HCT116 (cell line): ENCODE results near the gene ZNF292. TPM values are rescaled to one million over a fixed set of nuclear protein-coding genes. Genes with fewer than 3 reads are reported as not detected.

Experiments used
- ATAC-seq: fragments of 200-7000 bp; cut with Tn5 transposase; 2 replicates; pipeline ENCODE4 v1.9.1; 2020; ENCODE audit warnings: mild to moderate bottlenecking, moderate library complexity
- BruUV-seq: library from RNA; stranded (reverse); fragments of 400-500 nt; replicated peaks from 2 replicates; lab custom pipeline; 2021; lab: Mats Ljungman, UMichigan
- CTCF ChIA-PET: fragments of 300-600 bp; sonication (Branson Sonifier 250); formaldehyde crosslinking; loops from one replicate; lab custom pipeline; 2021; ENCODE audit warnings: antibody characterized with exemption; lab: Charles Lee
- POLR2A ChIA-PET: fragments of 300-600, 350-600 bp; sonication (Branson Sonifier 250); formaldehyde crosslinking; loops from one replicate; lab custom pipeline; 2021; ENCODE audit warnings: antibody characterized with exemption; lab: Charles Lee
- RAD21 ChIA-PET, 2 experiments: fragments of 300-600 bp; sonication (Branson Sonifier 250); formaldehyde crosslinking; loops; one replicate each; lab custom pipeline; 2023; ENCODE audit warnings: low total read pairs in 2 of 2; ENCODE audit not compliant: uncharacterized antibody in 2 of 2, unreplicated experiment in 2 of 2, low non-redundant PET in 1 of 2; lab: Charles Lee
- DNase-seq: peaks from one replicate; pipeline ENCODE4 v3.0.0-alpha.2; 2010; ENCODE audit warnings: low read depth, low spot score
- H2AFZ ChIP-seq: fragments of 200-600 bp; shearing (Covaris generic), sonication (generic); 2 replicates; pipeline ENCODE4 v1.6.1; 2017; ENCODE audit warnings: low read depth, mixed run types, mixed read lengths, antibody characterized with exemption, low read length; ENCODE audit not compliant: poor library complexity, severe bottlenecking
- H3K27ac ChIP-seq: 2 replicates; pipeline ENCODE4 v1.5.1; 2012; ENCODE audit warnings: low read depth, low read length
- H3K27me3 ChIP-seq: fragments of 200-600 bp; sonication (generic); 2 replicates; pipeline ENCODE4 v1.6.1; 2016; ENCODE audit warnings: mixed run types, low read length, mixed read lengths; ENCODE audit not compliant: insufficient read depth
- H3K36me3 ChIP-seq, 2 experiments: fragments of 200-500 bp in 1 of 2; fragments of 200-600 bp in 1 of 2; sonication (Bioruptor generic) in 1 of 2; sonication (generic) in 1 of 2; 2 replicates each; pipeline versions ENCODE4 v1.5.1 to v1.6.1; 2014 to 2016; ENCODE audit warnings: low read length in 2 of 2, inconsistent platforms in 1 of 2, mixed read lengths in 1 of 2, mixed run types in 1 of 2; ENCODE audit not compliant: insufficient read depth in 2 of 2, control insufficient read depth in 1 of 2
- H3K4me1 ChIP-seq, 2 experiments: fragments of 200-600 bp in 1 of 2; sonication (generic) in 1 of 2; 2 replicates each; pipeline versions ENCODE4 v1.5.1 to v1.6.1; 2012 to 2017; ENCODE audit warnings: low read length in 2 of 2, inconsistent platforms in 1 of 2, mild to moderate bottlenecking in 1 of 2, mixed read lengths in 1 of 2, mixed run types in 1 of 2, moderate library complexity in 1 of 2; ENCODE audit not compliant: insufficient read depth in 2 of 2, control insufficient read depth in 1 of 2
- H3K4me2 ChIP-seq: fragments of 200-600 bp; sonication (generic); 2 replicates; pipeline ENCODE4 v1.6.1; 2017; ENCODE audit warnings: mixed run types, low read length, mixed read lengths
- H3K4me3 ChIP-seq, 2 experiments: fragments of 200-600 bp in 1 of 2; sonication (generic) in 1 of 2; replicated peaks in 1 of 2; 2 replicates each; pipeline ENCODE4 v1.5.1; 2011 to 2016; ENCODE audit warnings: low read length in 2 of 2, control low read depth in 1 of 2, low read depth in 1 of 2, mild to moderate bottlenecking in 1 of 2, mixed read lengths in 1 of 2, mixed run types in 1 of 2
- H3K79me2 ChIP-seq: fragments of 200-600 bp; sonication (generic); 2 replicates; pipeline ENCODE4 v1.6.1; 2017; ENCODE audit warnings: mild to moderate bottlenecking, mixed run types, low read length, moderate library complexity, mixed read lengths; ENCODE audit not compliant: insufficient read depth
- H3K9ac ChIP-seq: fragments of 200-600 bp; sonication (generic); 2 replicates; pipeline ENCODE4 v1.6.1; 2016; ENCODE audit warnings: low read length, mixed read lengths
- H3K9me2 ChIP-seq: fragments of 200-600 bp; sonication (generic), shearing (Covaris generic); 2 replicates; pipeline ENCODE4 v1.6.1; 2017; ENCODE audit warnings: mixed run types, mild to moderate bottlenecking, moderate library complexity; ENCODE audit not compliant: insufficient read depth
- H3K9me3 ChIP-seq, 2 experiments: fragments of 200-500 bp in 1 of 2; fragments of 200-600 bp in 1 of 2; sonication (Bioruptor generic) in 1 of 2; sonication (generic) in 1 of 2; 2 replicates each; pipeline ENCODE4 v1.6.1; 2014 to 2017; ENCODE audit warnings: low read length in 2 of 2, mixed read lengths in 2 of 2, inconsistent platforms in 1 of 2, low read depth in 1 of 2, mild to moderate bottlenecking in 1 of 2, mixed run types in 1 of 2, moderate library complexity in 1 of 2; ENCODE audit not compliant: control insufficient read depth in 1 of 2, insufficient read depth in 1 of 2
- H4K20me1 ChIP-seq: fragments of 200-600 bp; sonication (generic), shearing (Covaris generic); 2 replicates; pipeline ENCODE4 v1.6.1; 2017; ENCODE audit warnings: mixed run types, mild to moderate bottlenecking, moderate library complexity; ENCODE audit not compliant: insufficient read depth
- CTCF ChIP-seq, 3 experiments: fragments of 200-600 bp in 1 of 3; sonication (generic) in 1 of 3; IDR thresholded peaks in 2 of 3; conservative IDR thresholded peaks in 1 of 3; 2 replicates each; pipeline ENCODE4 v1.5.1; 2012 to 2017; ENCODE audit warnings: low read depth in 2 of 3, low read length in 2 of 3, antibody characterized with exemption in 1 of 3, borderline replicate concordance in 1 of 3, control low read depth in 1 of 3, mild to moderate bottlenecking in 1 of 3, mixed read lengths in 1 of 3, mixed run types in 1 of 3, moderate library complexity in 1 of 3; ENCODE audit not compliant: insufficient read depth in 1 of 3
- EGR1 ChIP-seq: IDR thresholded peaks from 2 replicates; pipeline ENCODE4 v1.6.1; 2012; ENCODE audit warnings: low read depth
- ELF1 ChIP-seq: IDR thresholded peaks from 2 replicates; pipeline ENCODE4 v1.6.1; 2012; ENCODE audit warnings: low read depth, borderline replicate concordance
- EZH2 ChIP-seq: fragments of 200-600 bp; sonication (generic); IDR thresholded peaks from 2 replicates; pipeline ENCODE4 v1.6.1; 2017; ENCODE audit warnings: antibody characterized with exemption, mixed run types
- EZH2phosphoT487 ChIP-seq: fragments of 200-600 bp; IDR thresholded peaks from 2 replicates; pipeline ENCODE4 v1.6.1; 2018; ENCODE audit warnings: antibody characterized with exemption, borderline replicate concordance
- FOSL1 ChIP-seq: IDR thresholded peaks from 2 replicates; pipeline ENCODE4 v1.6.1; 2012; ENCODE audit warnings: low read depth
- POLR2A ChIP-seq: IDR thresholded peaks from 2 replicates; pipeline ENCODE4 v1.7.0; 2011; ENCODE audit warnings: borderline replicate concordance; ENCODE audit not compliant: insufficient read depth, insufficient read length; ENCODE audit errors: extremely low read depth
- POLR2AphosphoS5 ChIP-seq: IDR thresholded peaks from 2 replicates; pipeline ENCODE4 v1.6.1; 2011; ENCODE audit warnings: mild to moderate bottlenecking, low read depth, low read length, moderate library complexity
- SIN3A ChIP-seq: IDR thresholded peaks from 2 replicates; pipeline ENCODE4 v1.6.1; 2012; ENCODE audit warnings: low read depth
- SP1 ChIP-seq: IDR thresholded peaks from 2 replicates; pipeline ENCODE4 v1.6.1; 2012; ENCODE audit warnings: low read depth
- SRF ChIP-seq: IDR thresholded peaks from 2 replicates; pipeline ENCODE4 v1.6.1; 2012; ENCODE audit warnings: low read depth
- TCF7L2 ChIP-seq: IDR thresholded peaks from 2 replicates; pipeline ENCODE4 v1.7.0; 2011; ENCODE audit warnings: borderline replicate concordance, inconsistent platforms; ENCODE audit not compliant: insufficient read depth, insufficient read length; ENCODE audit errors: extremely low read depth
- ZBTB33 ChIP-seq: IDR thresholded peaks from 2 replicates; pipeline ENCODE4 v1.6.1; 2011; ENCODE audit warnings: mild to moderate bottlenecking, low read length, moderate library complexity; ENCODE audit not compliant: insufficient replicate concordance; ENCODE audit errors: extremely low read depth
- ZNF274 ChIP-seq: fragments of 200-500 bp; sonication (Bioruptor generic); IDR thresholded peaks from 2 replicates; pipeline ENCODE4 v1.6.1; 2014; ENCODE audit warnings: mild to moderate bottlenecking, low read depth, low read length, inconsistent platforms
- intact Hi-C: fragments of 100-400 bp; cut with micrococcal nuclease; formaldehyde crosslinking; loops from 2 replicates; pipeline ENCODE4 v1.10.0; 2022
- total RNA-seq: library from RNA; stranded (reverse); gene quantifications from one replicate; pipeline ENCODE4 v1.2.1, GENCODE V29; 2021; ENCODE audit not compliant: unreplicated experiment

The ZNF292 gene
- total RNA-seq, 1 experiment from 2014 or later = 35.3 TPM

- no peak overlapping the region for H3K4me3 ChIP-seq
- no peaks in the 10 kb centered on the region for H3K9me3 ChIP-seq
- no peaks in the 10 kb centered on the region for H4K20me1 ChIP-seq
- ChIA-PET POLR2A (no interaction called here), CTCF (no interaction called here), RAD21 (no interaction called here)
- ATAC-seq (no peak), DNase-seq (no peak)
- no peaks in the 10 kb centered on the region for H3K79me2 ChIP-seq
- H2AFZ ChIP-seq = no peak overlapping the region
- no peaks in the 10 kb centered on the region for H3K4me1 ChIP-seq
- TF ChIP-seq POLR2AphosphoS5 = no peak
- no peak for TF ChIP-seq FOSL1
- TF ChIP-seq ZBTB33 = no peak
- TF ChIP-seq TCF7L2 = no peak
- TF ChIP-seq EZH2 = no peak
- no peak for TF ChIP-seq SIN3A
- no peak for TF ChIP-seq ELF1
- TF ChIP-seq SRF = no peak
- no peak for TF ChIP-seq EZH2phosphoT487
- TF ChIP-seq POLR2A = no peak
- no peak for TF ChIP-seq EGR1
- no peak for TF ChIP-seq ZNF274
- TF ChIP-seq SP1 = no peak
- TF ChIP-seq CTCF (IDR thresholded peaks at IDR 0.05 in 2 of 3, conservative IDR thresholded peaks at IDR 0.05 in 1 of 3; ENCODE audit: borderline replicate concordance in 1 of 3, insufficient read depth in 1 of 3, low read depth in 2 of 3, low read length in 2 of 3) = no peak
- H3K4me2 ChIP-seq = no peak overlapping the region
- no peak overlapping the region for H3K27ac ChIP-seq
- no peaks in the 10 kb centered on the region for H3K27me3 ChIP-seq
- H3K9me2 ChIP-seq = no peaks in the 10 kb centered on the region
- H3K36me3 ChIP-seq = no peaks in the 10 kb centered on the region; a peak in 1 of 4 replicates
- intact Hi-C loops = loop anchor here (10.0 kb wide), 1 partner anchor 130 kb away; no protein-coding TSS in a partner anchor
- BruUV-seq = no TSS peak
- no peak overlapping the region for H3K9ac ChIP-seq
These were observed 109.1 kb downstream of the ZNF292 start for GRCh38 chr6:87264481-87264880.
